ENCODE data around the gene RBM7. TPM values are rescaled to one million over a fixed set of nuclear protein-coding genes. Genes with fewer than 3 reads are reported as not detected.

The RBM7 gene
- total and polyA plus RNA-seq, 2 donors (not counting 3 experiments of a cell fraction or from before 2014, with no cell fraction given) = 16.4 to 38.4 TPM

- H3K9me3 ChIP-seq (replicated peaks; ENCODE audit: control insufficient read depth, insufficient read depth, low read length) = no peaks in the 10 kb centered on the region
- no peaks in the 10 kb centered on the region for H3K4me1 ChIP-seq (ENCODE audit: control insufficient read depth, extremely low read depth, insufficient read depth, low read length)
- POLR2A ChIA-PET = no interaction called here
- CTCF ChIA-PET = interaction anchor here (1.5 kb wide), 1 partner anchor 107 kb away, joined by 4 read pairs; no protein-coding TSS in a partner anchor
- no peak overlapping the region for H2AFZ ChIP-seq (ENCODE audit: low read depth, low read length)
- DNase-seq (ENCODE audit: low read depth, low spot score) (no peak), FAIRE-seq (no peak)
- no peaks in the 10 kb centered on the region for H3K9me1 ChIP-seq (replicated peaks; ENCODE audit: control insufficient read depth, extremely low read depth, insufficient read depth, low read length)
- TF ChIP-seq POLR2AphosphoS5 (IDR thresholded peaks at IDR 0.05; ENCODE audit: insufficient read depth, low read depth, low read length) (no peak), POLR2A (IDR thresholded peaks at IDR 0.05; ENCODE audit: low read depth, low read length) (no peak), JUN (IDR thresholded peaks at IDR 0.05; ENCODE audit: borderline replicate concordance, insufficient read depth, insufficient read length, low read depth) (no peak), MYC (IDR thresholded peaks at IDR 0.05; ENCODE audit: low read depth, low read length) (no peak), GATA2 (IDR thresholded peaks at IDR 0.05; ENCODE audit: insufficient read depth, insufficient read length, low read depth, low read length) (no peak), EZH2 (IDR thresholded peaks at IDR 0.05; ENCODE audit: borderline replicate concordance, low read depth, low read length, severe bottlenecking) (no peak), MAX (IDR thresholded peaks at IDR 0.05; ENCODE audit: insufficient read depth, insufficient read length) (no peak)
- TF ChIP-seq, protein P1, sequence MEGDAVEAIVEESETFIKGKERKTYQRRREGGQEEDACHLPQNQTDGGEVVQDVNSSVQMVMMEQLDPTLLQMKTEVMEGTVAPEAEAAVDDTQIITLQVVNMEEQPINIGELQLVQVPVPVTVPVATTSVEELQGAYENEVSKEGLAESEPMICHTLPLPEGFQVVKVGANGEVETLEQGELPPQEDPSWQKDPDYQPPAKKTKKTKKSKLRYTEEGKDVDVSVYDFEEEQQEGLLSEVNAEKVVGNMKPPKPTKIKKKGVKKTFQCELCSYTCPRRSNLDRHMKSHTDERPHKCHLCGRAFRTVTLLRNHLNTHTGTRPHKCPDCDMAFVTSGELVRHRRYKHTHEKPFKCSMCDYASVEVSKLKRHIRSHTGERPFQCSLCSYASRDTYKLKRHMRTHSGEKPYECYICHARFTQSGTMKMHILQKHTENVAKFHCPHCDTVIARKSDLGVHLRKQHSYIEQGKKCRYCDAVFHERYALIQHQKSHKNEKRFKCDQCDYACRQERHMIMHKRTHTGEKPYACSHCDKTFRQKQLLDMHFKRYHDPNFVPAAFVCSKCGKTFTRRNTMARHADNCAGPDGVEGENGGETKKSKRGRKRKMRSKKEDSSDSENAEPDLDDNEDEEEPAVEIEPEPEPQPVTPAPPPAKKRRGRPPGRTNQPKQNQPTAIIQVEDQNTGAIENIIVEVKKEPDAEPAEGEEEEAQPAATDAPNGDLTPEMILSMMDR (IDR thresholded peaks at IDR 0.05; ENCODE audit: extremely low read depth in 1 of 2, insufficient read depth in 1 of 2, low read depth in 1 of 2, low read length in 2 of 2) = no peak
- peaks cover 9 to 28% of the 10 kb centered on the region in 2 experiments for H3K36me3 ChIP-seq (ENCODE audit: control insufficient read depth in 2 of 2, extremely low read depth in 1 of 2, insufficient read depth in 2 of 2, low read length in 2 of 2)
- H3K9ac ChIP-seq (replicated peaks; ENCODE audit: extremely low read depth, insufficient read depth, low read length) = no peak overlapping the region
- no peak overlapping the region for H3K27ac ChIP-seq (ENCODE audit: insufficient read depth, low read depth, low read length)
- no TSS peak for BruUV-seq (replicated peaks)
- peaks cover 50% of the 10 kb centered on the region for H3K79me2 ChIP-seq (ENCODE audit: control insufficient read depth, insufficient read depth, low read length)
- no peak overlapping the region for H3K4me3 ChIP-seq (replicated peaks in 1 of 3; ENCODE audit: insufficient read depth in 1 of 3, low read depth in 1 of 3, low read length in 3 of 3)
- dilution Hi-C loops (cut with MboI; ENCODE audit: extremely low pct_ligation_motif_present, low sequenced_read_pairs) = no loop called here
- no peak overlapping the region for H3K4me2 ChIP-seq (ENCODE audit: insufficient read depth, low read length)
- intact Hi-C loops (cut with micrococcal nuclease) = no loop called here
- no peaks in the 10 kb centered on the region for H3K27me3 ChIP-seq (ENCODE audit: control insufficient read depth in 2 of 2, insufficient read depth in 2 of 2, low read length in 2 of 2)
- H4K20me1 ChIP-seq (replicated peaks; ENCODE audit: control insufficient read depth, extremely low read depth, insufficient read depth, low read length) = no peaks in the 10 kb centered on the region
Observed at GRCh38 chr11:114447892-114448291, 47.4 kb downstream of the RBM7 start.
